HG02571 (cell line): ENCODE measurements around the gene TRIM2.

Experiments used
- ATAC-seq: cut with Tn5 transposase; IDR thresholded peaks from one replicate; pipeline ENCODE4 v1.9.1; 2021; ENCODE audit warnings: mild to moderate bottlenecking, moderate library complexity; ENCODE audit not compliant: unreplicated experiment

Gene TRIM2

GRCh38 chr4:153221783-153222706, 17.8 kb downstream of the TRIM2 start:
- peak; percentile 41 for ATAC-seq

DNA sequence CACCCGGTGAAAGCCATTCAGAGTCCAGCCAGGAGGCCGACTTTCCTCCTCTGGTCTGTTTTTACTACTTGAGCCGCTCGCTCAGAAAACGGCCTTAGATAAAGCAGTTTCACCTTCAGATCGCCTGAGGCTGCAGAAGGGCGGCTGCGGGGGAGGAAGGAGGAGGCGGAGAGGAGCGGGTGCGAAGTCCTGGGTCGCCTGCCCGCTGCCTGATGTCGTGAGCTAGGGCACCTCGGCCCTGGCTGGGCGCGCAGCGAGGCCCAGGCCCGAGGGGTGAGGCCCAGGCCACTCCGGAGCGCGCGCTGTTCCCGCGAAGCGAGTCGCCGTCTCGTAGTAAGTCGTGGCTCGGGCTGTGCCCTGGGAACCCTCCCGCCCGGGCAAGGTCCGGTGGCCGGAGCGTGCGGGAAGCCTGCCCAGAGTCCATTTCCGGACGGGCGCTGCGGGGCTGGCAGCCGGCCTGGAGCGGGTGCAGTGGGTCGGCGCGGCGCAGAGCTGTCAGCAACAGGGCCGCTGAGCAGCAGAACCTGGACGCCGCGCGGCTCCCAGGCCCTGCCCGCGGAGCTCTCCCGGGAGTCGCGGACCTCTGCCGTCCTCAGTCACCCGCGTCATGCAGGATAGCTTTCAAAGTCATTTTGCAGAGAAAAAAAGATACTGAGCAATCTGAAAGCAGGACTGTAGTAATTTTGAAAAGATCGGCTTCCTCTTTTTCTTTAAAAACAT, 18.6 kb downstream of the TRIM2 start:
- ATAC-seq = peak; percentile 51

GRCh38 chr4:153223427-153223801, 19.2 kb downstream of the TRIM2 start:
- no peak for ATAC-seq

DNA sequence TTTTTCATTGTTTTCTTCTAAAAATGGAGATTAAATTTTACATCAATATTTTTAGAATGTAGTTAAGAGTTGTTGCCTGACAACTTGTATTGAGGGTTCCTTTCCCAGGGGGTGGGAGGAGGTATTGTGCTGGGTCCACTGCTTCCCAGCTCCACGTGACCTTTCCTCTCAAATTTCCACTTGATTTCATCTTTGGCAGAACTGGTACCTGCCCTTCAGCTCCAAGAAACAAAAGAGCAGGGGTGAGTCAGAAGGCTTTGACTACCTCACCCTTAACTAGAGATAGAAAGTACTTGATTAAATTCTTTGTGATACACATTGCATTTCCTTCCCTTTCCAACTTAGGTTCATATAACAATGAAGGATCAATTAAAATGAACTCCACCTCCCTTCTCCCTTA, 19.7 kb downstream of the TRIM2 start:
- no peak for ATAC-seq

DNA sequence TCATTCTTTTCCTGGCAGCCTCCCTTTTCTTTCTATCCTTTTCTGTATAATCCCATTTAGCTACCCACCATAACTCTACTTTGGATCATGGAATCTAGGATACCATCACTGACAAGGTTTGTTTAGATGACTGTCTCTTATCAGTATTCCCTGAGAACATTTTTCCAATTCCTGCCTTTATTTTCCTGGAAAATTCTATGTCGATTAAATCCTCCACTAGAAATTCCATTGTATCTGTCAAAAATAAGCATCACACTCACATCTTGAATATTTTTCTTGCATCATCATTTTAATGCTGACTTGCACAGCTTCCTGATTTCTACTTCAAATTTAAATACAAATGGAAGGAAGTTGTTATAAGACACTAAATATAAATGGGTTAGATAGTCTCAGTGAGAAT, 20.2 kb downstream of the TRIM2 start:
- no peak for ATAC-seq

DNA sequence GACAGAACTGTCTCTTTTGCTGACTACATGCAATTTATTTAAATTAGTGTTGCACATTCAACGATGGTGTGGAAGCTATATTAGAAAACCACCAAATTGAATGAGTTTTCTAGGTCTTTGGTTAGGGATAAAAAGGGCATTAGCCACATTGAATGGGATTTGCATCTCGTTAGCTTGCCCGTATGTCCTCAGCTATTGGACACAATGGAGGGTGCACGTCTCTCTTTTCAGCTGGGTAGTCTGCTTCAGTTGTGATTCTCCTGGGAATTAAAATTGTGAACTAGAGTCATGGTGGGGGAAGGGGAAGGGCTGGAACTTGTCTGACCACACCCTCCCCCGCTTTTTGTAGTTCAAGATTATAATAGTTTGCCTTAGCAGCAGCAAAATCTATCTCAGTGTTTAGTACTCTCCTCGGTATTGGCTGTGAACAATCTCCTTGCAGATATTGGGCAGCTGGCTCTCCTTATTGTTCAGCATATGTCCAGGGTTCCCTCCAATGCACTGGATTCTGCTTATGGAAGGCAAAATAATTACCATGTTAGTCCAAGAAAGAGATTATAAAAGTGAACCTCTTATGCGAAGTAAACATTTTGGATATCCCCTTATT, 23.3 kb downstream of the TRIM2 start:
- ATAC-seq = no peak

- ATAC-seq = no peak
Measured at GRCh38 chr4:153228512-153229140, 24.4 kb downstream of the TRIM2 start.

DNA sequence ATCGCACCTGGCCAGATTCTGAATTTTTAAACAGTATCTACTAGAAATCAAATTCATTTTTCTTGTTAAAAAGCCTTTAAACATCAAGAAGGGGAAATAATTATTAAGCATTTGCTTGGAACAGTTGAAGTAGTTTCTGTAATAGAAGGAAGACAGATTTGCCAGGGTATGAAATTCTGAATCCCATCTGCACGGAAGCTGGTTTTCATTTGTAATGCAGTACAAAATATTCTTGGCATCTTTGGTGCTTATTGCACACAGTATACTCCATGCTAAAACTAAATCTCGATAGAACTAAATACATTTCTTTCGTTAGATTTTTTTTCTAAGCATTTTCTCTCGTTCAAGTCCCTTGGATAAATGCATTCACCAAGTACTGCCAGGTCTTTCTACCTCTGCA, 25.3 kb downstream of the TRIM2 start:
- ATAC-seq = no peak

GRCh38 chr4:153232768-153233167, 28.5 kb downstream of the TRIM2 start:
- no peak for ATAC-seq

DNA sequence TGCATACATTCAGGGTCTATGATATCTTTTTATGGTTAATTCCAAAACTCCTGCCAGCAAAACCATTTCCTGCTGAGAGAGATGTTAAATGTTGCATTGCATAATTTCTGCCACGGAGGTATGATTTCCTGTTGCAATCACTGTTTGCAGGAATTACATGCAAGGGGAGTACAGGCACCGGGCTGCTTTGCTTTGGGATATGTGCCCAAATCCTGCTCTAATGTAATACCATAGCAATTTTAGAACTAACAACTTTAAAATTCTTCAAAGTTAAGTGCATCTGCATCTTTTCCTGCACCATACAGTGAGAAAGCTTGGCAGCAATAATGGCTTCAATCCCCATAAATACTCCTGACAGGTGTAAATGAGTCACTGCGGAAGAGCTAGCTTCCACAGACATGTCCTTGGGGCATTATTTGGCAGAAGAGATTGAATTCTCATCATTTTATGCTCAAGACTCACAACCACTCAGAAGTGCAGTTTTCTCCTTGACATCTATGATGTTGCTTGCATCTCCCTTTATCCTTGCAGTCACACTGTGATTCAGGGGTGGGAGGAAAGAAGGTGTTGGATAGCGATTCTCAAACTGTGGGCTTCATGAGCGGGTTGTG, 29.6 kb downstream of the TRIM2 start:
- ATAC-seq = no peak

DNA sequence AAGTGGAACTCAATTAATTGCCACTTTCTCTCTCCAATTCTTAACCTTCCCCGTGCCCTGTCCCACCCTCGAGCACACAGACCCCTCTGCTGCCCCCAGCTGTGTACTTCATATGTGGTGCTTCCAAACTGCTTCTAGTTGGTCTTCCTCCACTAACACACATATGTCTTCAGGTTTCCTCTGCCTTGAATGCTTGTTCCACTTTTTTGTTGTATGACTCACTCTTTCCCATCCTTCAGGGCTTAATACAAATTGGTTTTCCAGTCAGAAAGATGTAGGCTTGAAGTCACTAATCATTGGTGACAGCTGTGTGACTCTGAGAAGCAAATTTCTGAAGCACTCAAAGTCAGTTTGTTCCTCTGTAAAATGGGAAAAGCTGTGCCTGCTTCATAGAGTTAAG, 30.6 kb downstream of the TRIM2 start:
- ATAC-seq = no peak

- no peak for ATAC-seq
Measured at GRCh38 chr4:153238135-153238919, 34.1 kb downstream of the TRIM2 start.

- ATAC-seq = no peak
Measured at GRCh38 chr4:153239409-153239808, 35.2 kb downstream of the TRIM2 start.

GRCh38 chr4:153241295-153241694, 37.1 kb downstream of the TRIM2 start:
- no peak for ATAC-seq

DNA sequence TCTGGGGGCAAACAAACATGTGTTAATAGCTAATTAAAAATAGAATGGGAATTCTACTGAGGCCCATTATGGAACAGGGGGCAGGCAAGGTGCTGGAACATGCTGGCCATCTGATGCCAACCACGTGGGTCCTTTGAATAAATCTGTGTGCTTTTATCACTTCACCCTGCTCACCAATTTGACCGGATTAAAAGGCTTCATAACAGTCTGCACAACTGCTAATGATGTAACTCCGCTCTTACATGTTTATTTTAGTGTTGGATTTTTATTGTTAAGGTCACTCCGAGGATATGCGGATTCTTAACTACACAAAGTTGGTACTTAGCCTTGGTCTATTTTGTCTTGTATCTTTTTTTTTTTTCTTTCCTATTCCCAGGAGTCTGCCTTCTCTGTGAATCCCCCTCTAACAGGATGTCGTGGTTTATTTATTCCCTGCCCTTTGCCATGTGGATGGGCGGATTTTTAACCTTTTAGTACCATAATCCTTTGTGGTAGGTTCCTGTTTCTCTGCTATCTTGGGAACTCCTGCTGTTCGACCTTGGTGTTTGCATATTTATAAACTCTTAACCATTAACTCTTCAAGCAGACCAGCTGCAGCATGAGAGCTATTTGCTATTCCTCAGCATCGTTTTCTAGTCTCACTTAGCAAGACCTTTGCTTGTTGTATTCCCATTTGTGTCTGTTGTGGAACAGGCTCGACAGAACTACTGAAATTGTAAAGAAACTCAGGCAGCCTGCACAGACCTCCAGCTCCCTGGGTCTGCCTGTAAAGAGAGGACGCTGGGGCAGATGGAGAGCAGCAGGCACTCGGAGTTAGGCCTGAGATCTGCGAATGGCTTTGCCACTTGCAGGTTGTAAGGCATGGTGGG, 38.0 kb downstream of the TRIM2 start:
- no peak for ATAC-seq

GRCh38 chr4:153242839-153243324, 38.6 kb downstream of the TRIM2 start:
- ATAC-seq = no peak

- no peak for ATAC-seq
Measured at GRCh38 chr4:153243468-153243867, 39.2 kb downstream of the TRIM2 start.

DNA sequence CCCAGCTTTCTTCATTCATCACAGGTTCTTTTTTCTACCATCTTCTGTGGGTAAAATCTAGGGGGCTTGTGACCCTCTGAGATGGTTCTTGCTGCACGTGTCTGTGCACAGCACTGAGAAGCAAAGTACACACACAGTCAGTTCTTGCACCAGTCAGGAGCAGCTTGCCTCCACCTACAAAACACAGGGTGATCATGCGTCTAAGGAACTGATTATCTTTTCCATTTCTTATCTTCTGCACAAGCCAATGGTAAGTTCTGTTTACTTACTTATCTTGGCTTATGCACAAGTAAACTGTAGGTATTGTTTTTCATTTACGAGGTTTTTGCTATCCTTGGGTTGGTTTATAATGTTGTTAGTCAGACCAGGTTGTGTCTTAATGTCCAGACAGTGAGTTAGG, 40.7 kb downstream of the TRIM2 start:
- ATAC-seq = no peak

- no peak for ATAC-seq
Measured at GRCh38 chr4:153245775-153246174, 41.5 kb downstream of the TRIM2 start.
